Calu3 (cell line): Measurements from ENCODE around the gene AFAP1. TPM values are rescaled to one million over a fixed set of nuclear protein-coding genes. Genes with fewer than 3 reads are reported as not detected.

ENCODE experiments used
- BruUV-seq: library from RNA; stranded (reverse); fragments of 400-500 nt; replicated peaks from 2 replicates; lab custom pipeline; 2021; lab: Mats Ljungman, UMichigan
- CTCF ChIA-PET: fragments of 300-600 bp; sonication (Branson Sonifier 250); formaldehyde crosslinking; loops from one replicate; lab custom pipeline; 2022; ENCODE audit warnings: antibody characterized with exemption; lab: Charles Lee
- DNase-seq: peaks from one replicate; pipeline ENCODE4 v3.0.0; 2022
- H3K27ac Mint-ChIP-seq: one replicate; pipeline ENCODE4 v1.8.0; 2022; ENCODE audit warnings: mixed read lengths; ENCODE audit not compliant: unreplicated experiment
- H3K27me3 Mint-ChIP-seq: one replicate; pipeline ENCODE4 v1.8.0; 2022; ENCODE audit warnings: mixed read lengths; ENCODE audit not compliant: unreplicated experiment
- H3K36me3 Mint-ChIP-seq: one replicate; pipeline ENCODE4 v1.8.0; 2022; ENCODE audit warnings: mild to moderate bottlenecking, moderate library complexity, mixed read lengths; ENCODE audit not compliant: insufficient read depth, unreplicated experiment
- H3K4me1 Mint-ChIP-seq: one replicate; pipeline ENCODE4 v1.8.0; 2022; ENCODE audit warnings: mild to moderate bottlenecking, low read depth, mixed read lengths; ENCODE audit not compliant: unreplicated experiment
- H3K4me3 Mint-ChIP-seq: one replicate; pipeline ENCODE4 v1.8.0; 2022; ENCODE audit warnings: mild to moderate bottlenecking, low read depth, moderate library complexity, mixed read lengths; ENCODE audit not compliant: unreplicated experiment
- H3K9me3 Mint-ChIP-seq: one replicate; pipeline ENCODE4 v1.8.0; 2022; ENCODE audit warnings: low read depth, mixed read lengths; ENCODE audit not compliant: unreplicated experiment
- CTCF ChIP-seq: fragments of 200-600 bp; IDR thresholded peaks from one replicate; pipeline ENCODE4 v1.8.0; 2022; ENCODE audit warnings: antibody characterized with exemption; ENCODE audit not compliant: unreplicated experiment
- intact Hi-C: fragments of 100-400 bp; cut with micrococcal nuclease; formaldehyde crosslinking; loops from one replicate; pipeline ENCODE4 v1.10.0; 2022; ENCODE audit not compliant: unreplicated experiment
- total RNA-seq: library from RNA; stranded (reverse); gene quantifications from 2 replicates; pipeline ENCODE4 v1.2.3, GENCODE V29; 2022

AFAP1 gene
- total RNA-seq, 1 experiment from 2014 or later = 40.1 TPM

- Mint-ChIP-seq H3K4me1 (peaks cover 7% of the 10 kb centered on the region), H3K36me3 (peaks cover 30% of the 10 kb centered on the region), H3K4me3 (no peak overlapping the region), H3K27me3 (no peaks in the 10 kb centered on the region), H3K9me3 (no peaks in the 10 kb centered on the region), H3K27ac (no peak overlapping the region)
- intact Hi-C loops = no loop called here
- BruUV-seq = no TSS peak
- CTCF ChIA-PET = no interaction called here
- no peak for TF ChIP-seq CTCF
- DNase-seq = no peak
Observed at GRCh38 chr4:7828793-7829301, 110.8 kb downstream of the AFAP1 start.

GRCh38 chr4:7828011-7828720, 111.5 kb downstream of the AFAP1 start:
- CTCF ChIA-PET = no interaction called here
- H3K4me3 Mint-ChIP-seq = no peak overlapping the region
- no peak for DNase-seq
- no peak for TF ChIP-seq CTCF
- intact Hi-C loops = no loop called here
- no peak overlapping the region for H3K27ac Mint-ChIP-seq
- peaks cover 12% of the 10 kb centered on the region for H3K4me1 Mint-ChIP-seq
- BruUV-seq = no TSS peak
- no peaks in the 10 kb centered on the region for H3K9me3 Mint-ChIP-seq
- H3K36me3 Mint-ChIP-seq = peaks cover 29% of the 10 kb centered on the region
- H3K27me3 Mint-ChIP-seq = no peaks in the 10 kb centered on the region

GRCh38 chr4:7827566-7827965, 112.1 kb downstream of the AFAP1 start:
- no peak for TF ChIP-seq CTCF
- Mint-ChIP-seq H3K9me3 (no peaks in the 10 kb centered on the region), H3K27me3 (no peaks in the 10 kb centered on the region), H3K4me1 (peaks cover 12% of the 10 kb centered on the region), H3K36me3 (peaks cover 33% of the 10 kb centered on the region), H3K4me3 (no peak overlapping the region), H3K27ac (no peak overlapping the region)
- no TSS peak for BruUV-seq
- CTCF ChIA-PET = no interaction called here
- no peak for DNase-seq
- intact Hi-C loops = no loop called here

- no peak for TF ChIP-seq CTCF
- CTCF ChIA-PET = no interaction called here
- Mint-ChIP-seq H3K9me3 (no peaks in the 10 kb centered on the region), H3K4me1 (peaks cover 12% of the 10 kb centered on the region), H3K27ac (no peak overlapping the region), H3K36me3 (peaks cover 33% of the 10 kb centered on the region), H3K4me3 (no peak overlapping the region), H3K27me3 (no peaks in the 10 kb centered on the region)
- intact Hi-C loops = no loop called here
- no peak for DNase-seq
- no TSS peak for BruUV-seq
Observed at GRCh38 chr4:7826909-7827306, 112.8 kb downstream of the AFAP1 start.
